Fibroblast of lung (primary cell): ENCODE results near the gene TDG.

ENCODE experiments used
- CTCF ChIP-seq, 2 donors: IDR thresholded peaks in 1 of 2; conservative IDR thresholded peaks in 1 of 2; 1 replicate in 1 of 2; 2 replicates in 1 of 2; pipeline ENCODE4 v1.5.1; 2011 to 2012; ENCODE audit warnings: low read length in 2 of 2, control low read depth in 1 of 2, inconsistent platforms in 1 of 2, low read depth in 1 of 2, mild to moderate bottlenecking in 1 of 2
- EZH2 ChIP-seq: IDR thresholded peaks from 2 replicates; pipeline ENCODE4 v1.5.1; 2012; ENCODE audit warnings: low read length, control low read depth, mild to moderate bottlenecking; ENCODE audit errors: missing control alignments

- TF ChIP-seq CTCF (conservative IDR thresholded peaks at IDR 0.05 in 1 of 2, IDR thresholded peaks at IDR 0.05 in 1 of 2; ENCODE audit: low read depth in 1 of 2, low read length in 2 of 2) = no peak
- no peak for TF ChIP-seq EZH2
These were observed 450 bp upstream of the TDG start for GRCh38 chr12:103965255-103965589.
